Measurements from ENCODE around the gene GLT8D2. TPM values are rescaled to one million over a fixed set of nuclear protein-coding genes. Genes with fewer than 3 reads are reported as not detected.

Gene GLT8D2
- total and polyA plus RNA-seq, 3 donors from 2014 or later, result 5.7 to 17.3 (median 8.1) TPM

- Histone ChIP-seq H3K27me3 (no peaks in the 10 kb centered on the region), H3K4me3 (no peak overlapping the region), H3K36me3 (ENCODE audit: low read depth, missing control alignments) (no peaks in the 10 kb centered on the region), H3K4me1 (no peaks in the 10 kb centered on the region), H3K27ac (no peak overlapping the region), H3K9me3 (no peaks in the 10 kb centered on the region)
- DNase-seq, result no peak
- 96% methylated on average over 7 of the region's 7 CpGs for WGBS, 2 donors
- intact Hi-C loops (cut with DNase I; ENCODE audit: low total_unique reads), result no loop called here
- TF ChIP-seq, protein P1, sequence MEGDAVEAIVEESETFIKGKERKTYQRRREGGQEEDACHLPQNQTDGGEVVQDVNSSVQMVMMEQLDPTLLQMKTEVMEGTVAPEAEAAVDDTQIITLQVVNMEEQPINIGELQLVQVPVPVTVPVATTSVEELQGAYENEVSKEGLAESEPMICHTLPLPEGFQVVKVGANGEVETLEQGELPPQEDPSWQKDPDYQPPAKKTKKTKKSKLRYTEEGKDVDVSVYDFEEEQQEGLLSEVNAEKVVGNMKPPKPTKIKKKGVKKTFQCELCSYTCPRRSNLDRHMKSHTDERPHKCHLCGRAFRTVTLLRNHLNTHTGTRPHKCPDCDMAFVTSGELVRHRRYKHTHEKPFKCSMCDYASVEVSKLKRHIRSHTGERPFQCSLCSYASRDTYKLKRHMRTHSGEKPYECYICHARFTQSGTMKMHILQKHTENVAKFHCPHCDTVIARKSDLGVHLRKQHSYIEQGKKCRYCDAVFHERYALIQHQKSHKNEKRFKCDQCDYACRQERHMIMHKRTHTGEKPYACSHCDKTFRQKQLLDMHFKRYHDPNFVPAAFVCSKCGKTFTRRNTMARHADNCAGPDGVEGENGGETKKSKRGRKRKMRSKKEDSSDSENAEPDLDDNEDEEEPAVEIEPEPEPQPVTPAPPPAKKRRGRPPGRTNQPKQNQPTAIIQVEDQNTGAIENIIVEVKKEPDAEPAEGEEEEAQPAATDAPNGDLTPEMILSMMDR (IDR thresholded peaks at IDR 0.05), result no peak
- TF ChIP-seq POLR2A (IDR thresholded peaks at IDR 0.05), result no peak
These were observed 102.0 kb downstream of the GLT8D2 start for GRCh38 chr12:103947871-103948555.

GRCh38 chr12:103944964-103945363, 105.0 kb downstream of the GLT8D2 start:
- no peak for DNase-seq
- intact Hi-C loops (cut with DNase I; ENCODE audit: low total_unique reads), result no loop called here
- no peaks in the 10 kb centered on the region for H3K36me3 ChIP-seq (ENCODE audit: low read depth, missing control alignments)
- WGBS, 2 donors, result 86 to 91% methylated on average over 3 of the region's 3 CpGs
- TF ChIP-seq, protein P1 (IDR thresholded peaks at IDR 0.05), result no peak
- TF ChIP-seq POLR2A (IDR thresholded peaks at IDR 0.05), result no peak
- H3K4me3 ChIP-seq, result no peak overlapping the region
- H3K27ac ChIP-seq, result no peak overlapping the region
- H3K4me1 ChIP-seq, result no peaks in the 10 kb centered on the region
- no peaks in the 10 kb centered on the region for H3K27me3 ChIP-seq
- no peaks in the 10 kb centered on the region for H3K9me3 ChIP-seq

Other genes starting within 250 kb of the GLT8D2 start
- gene NT5DC3, start 209.0 kb downstream of the GLT8D2 start, total RNA-seq, result 10 to 100 TPM; 16.1 to 25.4 TPM
- 5.7 TPM for gene NT5DC3, start 209.0 kb downstream of the GLT8D2 start, polyA plus RNA-seq (ENCODE audit: insufficient read depth, low read depth, low replicate concordance)
- gene HSP90B1, start 119.8 kb downstream of the GLT8D2 start, total RNA-seq, result 100 to 1,000 TPM; 257 to 259 TPM
- gene HSP90B1, start 119.8 kb downstream of the GLT8D2 start, polyA plus RNA-seq (ENCODE audit: insufficient read depth, low read depth, low replicate concordance), result 265 TPM
- gene TDG, start 84.3 kb downstream of the GLT8D2 start, total RNA-seq, result 10 to 100 TPM; 16.0 to 16.5 TPM
- 11.3 TPM for gene TDG, start 84.3 kb downstream of the GLT8D2 start, polyA plus RNA-seq (ENCODE audit: insufficient read depth, low read depth, low replicate concordance)
- gene HCFC2, start 14.3 kb upstream of the GLT8D2 start, total RNA-seq, result 10 to 100 TPM; 36.2 to 57.9 TPM
- gene HCFC2, start 14.3 kb upstream of the GLT8D2 start, polyA plus RNA-seq (ENCODE audit: insufficient read depth, low read depth, low replicate concordance), result 95.2 TPM
- gene NFYB, start 88.0 kb upstream of the GLT8D2 start, total RNA-seq, result 10 to 100 TPM; 33.8 to 36.1 TPM
- gene NFYB, start 88.0 kb upstream of the GLT8D2 start, polyA plus RNA-seq (ENCODE audit: insufficient read depth, low read depth, low replicate concordance), result 53.1 TPM
- gene TXNRD1, start 165.6 kb upstream of the GLT8D2 start, total RNA-seq, result 100 to 1,000 TPM in 1 of 2 donors, 10 to 100 TPM in 1; 96.2 to 110 TPM
- 67.8 TPM for gene TXNRD1, start 165.6 kb upstream of the GLT8D2 start, polyA plus RNA-seq (ENCODE audit: insufficient read depth, low read depth, low replicate concordance)

Measured in testis (tissue), 3 donors.